Keratinocyte (primary cell): Measurements from ENCODE around the gene PMVK. TPM values are rescaled to one million over a fixed set of nuclear protein-coding genes. Genes with fewer than 3 reads are reported as not detected.

Source experiments
- DNase-seq: peaks from one replicate; pipeline ENCODE4 v3.0.0-alpha.2; 2011; ENCODE audit warnings: low read depth, missing footprints, low spot score
- FAIRE-seq: peaks from 2 replicates; lab custom pipeline; 2011; peaks lifted over from hg19 to GRCh38; lab: Jason Lieb, UNC
- H2AFZ ChIP-seq: 2 replicates; pipeline ENCODE4 v1.6.0; 2012; ENCODE audit warnings: low read length, control low read depth, inconsistent platforms; ENCODE audit not compliant: control insufficient read depth
- H3K27ac ChIP-seq: 2 replicates; pipeline ENCODE4 v1.5.1; 2011; ENCODE audit warnings: low read length; ENCODE audit not compliant: control insufficient read depth, insufficient read depth
- H3K27me3 ChIP-seq: 3 replicates; pipeline ENCODE4 v1.6.0; 2011; ENCODE audit warnings: low read length; ENCODE audit not compliant: control insufficient read depth, insufficient read depth; ENCODE audit errors: extremely low read depth
- H3K36me3 ChIP-seq, 2 experiments: 2 replicates in 1 of 2; 3 replicates in 1 of 2; pipeline ENCODE4 v1.5.1; 2011; ENCODE audit warnings: low read length in 2 of 2, mild to moderate bottlenecking in 1 of 2; ENCODE audit not compliant: control insufficient read depth in 2 of 2, insufficient read depth in 2 of 2; ENCODE audit errors: extremely low read depth in 1 of 2
- H3K4me1 ChIP-seq: 3 replicates; pipeline ENCODE4 v1.5.1; 2011; ENCODE audit warnings: low read length; ENCODE audit not compliant: control insufficient read depth, insufficient read depth; ENCODE audit errors: extremely low read depth
- H3K4me2 ChIP-seq: 3 replicates; pipeline ENCODE4 v1.6.0; 2011; ENCODE audit warnings: low read depth, low read length; ENCODE audit not compliant: control insufficient read depth, insufficient read depth; ENCODE audit errors: extremely low read depth
- H3K4me3 ChIP-seq, 3 experiments: fragments of 200-600 bp in 1 of 3; sonication (generic) in 1 of 3; 2 replicates in 2 of 3; 3 replicates in 1 of 3; pipeline ENCODE4 v1.5.1; 2011 to 2016; ENCODE audit warnings: low read length in 3 of 3, mild to moderate bottlenecking in 3 of 3, control low read depth in 2 of 3, inconsistent platforms in 1 of 3, low read depth in 1 of 3, mixed read lengths in 1 of 3, mixed run types in 1 of 3, moderate library complexity in 1 of 3; ENCODE audit not compliant: control insufficient read depth in 2 of 3, insufficient read depth in 2 of 3; ENCODE audit errors: extremely low read depth in 1 of 3
- H3K79me2 ChIP-seq: 2 replicates; pipeline ENCODE4 v1.6.0; 2012; ENCODE audit warnings: low read length; ENCODE audit not compliant: control insufficient read depth, insufficient read depth
- H3K9ac ChIP-seq: 3 replicates; pipeline ENCODE4 v1.6.0; 2011; ENCODE audit warnings: low read length; ENCODE audit not compliant: control insufficient read depth, insufficient read depth; ENCODE audit errors: extremely low read depth
- H3K9me1 ChIP-seq: 3 replicates; pipeline ENCODE4 v1.6.0; 2011; ENCODE audit warnings: low read length; ENCODE audit not compliant: control insufficient read depth, insufficient read depth; ENCODE audit errors: extremely low read depth
- H3K9me3 ChIP-seq: 2 replicates; pipeline ENCODE4 v1.5.1; 2012; ENCODE audit warnings: low read depth, low read length; ENCODE audit not compliant: control insufficient read depth
- H4K20me1 ChIP-seq: 3 replicates; pipeline ENCODE4 v1.6.0; 2011; ENCODE audit warnings: low read length; ENCODE audit not compliant: control insufficient read depth, insufficient read depth; ENCODE audit errors: extremely low read depth
- EZH2 ChIP-seq: IDR thresholded peaks from one replicate; pipeline ENCODE4 v1.6.1; 2012; ENCODE audit warnings: inconsistent platforms, mild to moderate bottlenecking, low read length, moderate library complexity
- dilution Hi-C: fragments of 300-500 bp; cut with MboI; formaldehyde crosslinking; loops from one replicate; pipeline ENCODE4 v1.7.0; 2020; ENCODE audit warnings: low sequenced_read_pairs; ENCODE audit not compliant: extremely low pct_ligation_motif_present
- polyA plus RNA-seq, 5 experiments: library from polyadenylated mRNA; depleted of rRNA in 3 of 5; stranded (reverse) in 3 of 5; stranded (forward) in 1 of 5; unstranded in 1 of 5; fragments of >200 nt; gene quantifications; 1 replicate in 1 of 5; 2 replicates in 3 of 5; 3 replicates in 1 of 5; pipeline versions ENCODE4 v1.2.1 to v1.2.3, GENCODE V29; 2011 to 2012; ENCODE audit warnings: missing spikeins in 2 of 5, low read depth in 1 of 5, low replicate concordance in 1 of 5
- TF ChIP-seq, protein P1 (sequence below), 3 experiments: IDR thresholded peaks in 1 of 3; conservative IDR thresholded peaks in 1 of 3; optimal IDR thresholded peaks in 1 of 3; 2 replicates in 2 of 3; 3 replicates in 1 of 3; pipeline versions ENCODE3 to v1.5.1; 2011; ENCODE audit warnings: low read length in 3 of 3, mild to moderate bottlenecking in 3 of 3, moderate library complexity in 2 of 3, control low read depth in 1 of 3, inconsistent platforms in 1 of 3; ENCODE audit not compliant: insufficient read depth in 2 of 3; ENCODE audit errors: extremely low read depth in 1 of 3

The PMVK gene
- polyA plus RNA-seq, 1 donor (not counting 4 experiments of a cell fraction or from before 2014, with no cell fraction given) = 25.1 TPM

DNA sequence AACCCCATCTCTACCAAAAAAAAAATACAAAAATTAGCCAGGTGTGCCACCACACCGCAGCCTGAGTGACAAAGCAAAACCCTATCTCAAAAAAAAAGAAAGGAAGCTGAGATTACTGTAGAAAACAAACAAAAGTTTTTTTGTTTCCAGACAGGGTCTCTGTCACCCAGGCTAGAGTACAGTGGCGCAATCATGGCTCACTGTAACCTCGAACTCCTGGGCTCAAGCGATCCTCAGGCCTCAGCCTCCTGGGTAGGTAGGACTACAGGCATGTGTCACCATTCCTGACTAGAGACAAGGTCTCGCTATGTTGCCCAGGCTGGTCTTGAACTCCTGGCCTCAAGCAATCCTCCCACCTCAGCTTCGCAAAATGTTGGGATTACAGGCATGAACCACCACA, 27.8 kb upstream of the PMVK start:
- no peaks in the 10 kb centered on the region for H3K9me3 ChIP-seq
- no peak overlapping the region for H3K27ac ChIP-seq
- peaks cover 55% of the 10 kb centered on the region for H3K79me2 ChIP-seq
- no peak overlapping the region for H2AFZ ChIP-seq
- dilution Hi-C loops = no loop called here
- TF ChIP-seq, protein P1, sequence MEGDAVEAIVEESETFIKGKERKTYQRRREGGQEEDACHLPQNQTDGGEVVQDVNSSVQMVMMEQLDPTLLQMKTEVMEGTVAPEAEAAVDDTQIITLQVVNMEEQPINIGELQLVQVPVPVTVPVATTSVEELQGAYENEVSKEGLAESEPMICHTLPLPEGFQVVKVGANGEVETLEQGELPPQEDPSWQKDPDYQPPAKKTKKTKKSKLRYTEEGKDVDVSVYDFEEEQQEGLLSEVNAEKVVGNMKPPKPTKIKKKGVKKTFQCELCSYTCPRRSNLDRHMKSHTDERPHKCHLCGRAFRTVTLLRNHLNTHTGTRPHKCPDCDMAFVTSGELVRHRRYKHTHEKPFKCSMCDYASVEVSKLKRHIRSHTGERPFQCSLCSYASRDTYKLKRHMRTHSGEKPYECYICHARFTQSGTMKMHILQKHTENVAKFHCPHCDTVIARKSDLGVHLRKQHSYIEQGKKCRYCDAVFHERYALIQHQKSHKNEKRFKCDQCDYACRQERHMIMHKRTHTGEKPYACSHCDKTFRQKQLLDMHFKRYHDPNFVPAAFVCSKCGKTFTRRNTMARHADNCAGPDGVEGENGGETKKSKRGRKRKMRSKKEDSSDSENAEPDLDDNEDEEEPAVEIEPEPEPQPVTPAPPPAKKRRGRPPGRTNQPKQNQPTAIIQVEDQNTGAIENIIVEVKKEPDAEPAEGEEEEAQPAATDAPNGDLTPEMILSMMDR (optimal IDR thresholded peaks at IDR 0.05 in 1 of 3, IDR thresholded peaks at IDR 0.05 in 1 of 3, conservative IDR thresholded peaks at IDR 0.05 in 1 of 3; ENCODE audit: extremely low read depth in 1 of 3, insufficient read depth in 2 of 3, low read length in 3 of 3) = no peak
- TF ChIP-seq EZH2 = no peak
- FAIRE-seq (no peak), DNase-seq (no peak)
- no peak overlapping the region for H3K9ac ChIP-seq
- H3K4me2 ChIP-seq = no peak overlapping the region
- H3K36me3 ChIP-seq = peaks cover 35 to 56% of the 10 kb centered on the region in 2 experiments
- no peak overlapping the region for H3K4me3 ChIP-seq
- no peaks in the 10 kb centered on the region for H3K27me3 ChIP-seq
- H4K20me1 ChIP-seq = no peaks in the 10 kb centered on the region
- H3K4me1 ChIP-seq = peaks cover 38% of the 10 kb centered on the region
- no peaks in the 10 kb centered on the region for H3K9me1 ChIP-seq

DNA sequence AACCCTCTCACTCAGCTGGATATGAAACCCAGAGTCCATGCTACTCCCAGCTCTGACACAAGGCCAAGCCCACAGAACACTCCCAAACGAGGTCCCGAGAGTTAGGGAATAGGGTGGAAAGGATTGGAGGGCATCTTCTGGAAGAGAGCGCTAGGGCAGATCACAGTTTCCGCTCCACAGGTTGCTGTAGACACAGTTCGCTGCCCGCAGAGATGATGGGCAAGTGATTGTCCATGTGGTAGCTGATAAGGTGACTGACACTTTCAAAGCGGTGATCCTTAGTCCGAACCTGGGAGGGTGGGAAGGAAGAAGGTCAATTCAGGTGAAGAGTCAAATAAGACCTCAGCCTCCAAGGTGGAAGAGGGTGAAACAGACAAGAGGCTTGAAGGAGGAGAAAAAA, 27.1 kb upstream of the PMVK start:
- no peak overlapping the region for H2AFZ ChIP-seq
- DNase-seq (no peak), FAIRE-seq (no peak)
- no peaks in the 10 kb centered on the region for H3K9me1 ChIP-seq
- H3K4me2 ChIP-seq = no peak overlapping the region
- no peak overlapping the region for H3K9ac ChIP-seq
- H3K4me1 ChIP-seq = peaks cover 31% of the 10 kb centered on the region
- H3K27ac ChIP-seq = no peak overlapping the region
- TF ChIP-seq, protein P1 (optimal IDR thresholded peaks at IDR 0.05 in 1 of 3, IDR thresholded peaks at IDR 0.05 in 1 of 3, conservative IDR thresholded peaks at IDR 0.05 in 1 of 3; ENCODE audit: extremely low read depth in 1 of 3, insufficient read depth in 2 of 3, low read length in 3 of 3) = no peak
- TF ChIP-seq EZH2 = no peak
- H3K4me3 ChIP-seq = no peak overlapping the region
- peaks cover 35 to 55% of the 10 kb centered on the region in 2 experiments for H3K36me3 ChIP-seq
- dilution Hi-C loops = no loop called here
- H4K20me1 ChIP-seq = no peaks in the 10 kb centered on the region
- H3K27me3 ChIP-seq = no peaks in the 10 kb centered on the region
- H3K9me3 ChIP-seq = no peaks in the 10 kb centered on the region
- peaks cover 50% of the 10 kb centered on the region for H3K79me2 ChIP-seq
